ENCODE results near the gene CUL7. TPM values are rescaled to one million over a fixed set of nuclear protein-coding genes. Genes with fewer than 3 reads are reported as not detected.

The CUL7 gene
- total RNA-seq, 2 experiments from 2014 or later = 13.9 TPM

DNA sequence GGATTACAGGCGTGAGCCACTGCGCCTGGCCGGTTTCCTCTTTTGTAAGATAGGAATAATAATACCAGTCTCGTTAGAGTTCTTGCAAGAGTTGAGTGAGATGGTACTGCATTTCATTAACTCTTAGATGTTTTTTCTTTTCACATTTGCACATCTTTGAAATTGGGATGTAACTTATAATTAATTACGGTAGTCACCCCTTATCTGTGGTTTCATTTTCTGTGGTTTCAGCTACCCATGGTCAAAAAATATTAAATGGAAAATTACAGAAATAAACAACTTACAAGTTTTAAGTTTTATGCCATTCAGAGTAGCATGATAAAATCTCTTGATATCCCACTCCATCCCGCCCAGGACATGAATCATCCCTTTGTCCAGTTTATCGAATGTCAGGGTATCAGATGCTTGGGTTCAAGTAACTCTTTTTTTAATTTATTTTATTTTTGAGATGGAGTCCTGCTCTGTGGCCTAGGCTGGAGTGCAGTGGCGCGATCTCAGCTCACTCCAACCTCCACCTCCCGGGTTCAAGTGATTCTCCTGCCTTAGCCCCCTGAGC, 37.9 kb upstream of the CUL7 start:
- Mint-ChIP-seq H3K27me3 (no peaks in the 10 kb centered on the region), H3K4me3 (no peak overlapping the region), H3K27ac (no peak overlapping the region), H3K36me3 (ENCODE audit: low read depth) (no peaks in the 10 kb centered on the region), H3K9me3 (no peaks in the 10 kb centered on the region), H3K4me1 (ENCODE audit: low read depth) (peaks cover 2% of the 10 kb centered on the region)
- POLR2A ChIA-PET = no interaction called here
- no peak for DNase-seq
- TF ChIP-seq, protein P1, sequence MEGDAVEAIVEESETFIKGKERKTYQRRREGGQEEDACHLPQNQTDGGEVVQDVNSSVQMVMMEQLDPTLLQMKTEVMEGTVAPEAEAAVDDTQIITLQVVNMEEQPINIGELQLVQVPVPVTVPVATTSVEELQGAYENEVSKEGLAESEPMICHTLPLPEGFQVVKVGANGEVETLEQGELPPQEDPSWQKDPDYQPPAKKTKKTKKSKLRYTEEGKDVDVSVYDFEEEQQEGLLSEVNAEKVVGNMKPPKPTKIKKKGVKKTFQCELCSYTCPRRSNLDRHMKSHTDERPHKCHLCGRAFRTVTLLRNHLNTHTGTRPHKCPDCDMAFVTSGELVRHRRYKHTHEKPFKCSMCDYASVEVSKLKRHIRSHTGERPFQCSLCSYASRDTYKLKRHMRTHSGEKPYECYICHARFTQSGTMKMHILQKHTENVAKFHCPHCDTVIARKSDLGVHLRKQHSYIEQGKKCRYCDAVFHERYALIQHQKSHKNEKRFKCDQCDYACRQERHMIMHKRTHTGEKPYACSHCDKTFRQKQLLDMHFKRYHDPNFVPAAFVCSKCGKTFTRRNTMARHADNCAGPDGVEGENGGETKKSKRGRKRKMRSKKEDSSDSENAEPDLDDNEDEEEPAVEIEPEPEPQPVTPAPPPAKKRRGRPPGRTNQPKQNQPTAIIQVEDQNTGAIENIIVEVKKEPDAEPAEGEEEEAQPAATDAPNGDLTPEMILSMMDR (IDR thresholded peaks at IDR 0.05) = no peak
- CTCF ChIA-PET = interaction anchor here (0.6 to 0.9 kb wide), 2 partner anchors 52 to 307 kb away, joined by 4 to 5 read pairs; no protein-coding TSS in a partner anchor
- no peak for ATAC-seq
- intact Hi-C loops (cut with micrococcal nuclease) = no loop called here

GRCh38 chr6:43091020-43091419, 37.4 kb upstream of the CUL7 start:
- H3K4me1 Mint-ChIP-seq (ENCODE audit: low read depth) = peaks cover 6% of the 10 kb centered on the region
- H3K27me3 Mint-ChIP-seq = no peaks in the 10 kb centered on the region
- ChIA-PET CTCF (no interaction called here), POLR2A (interaction anchor here (1.0 kb wide), 1 partner anchor 130 kb away, joined by 3 read pairs; no protein-coding TSS in a partner anchor)
- no peak overlapping the region for H3K4me3 Mint-ChIP-seq
- no peaks in the 10 kb centered on the region for H3K9me3 Mint-ChIP-seq
- intact Hi-C loops (cut with micrococcal nuclease) = no loop called here
- no peaks in the 10 kb centered on the region for H3K36me3 Mint-ChIP-seq (ENCODE audit: low read depth)
- DNase-seq (no peak), ATAC-seq (no peak)
- TF ChIP-seq, protein P1 (IDR thresholded peaks at IDR 0.05) = no peak
- H3K27ac Mint-ChIP-seq = no peak overlapping the region

DNA sequence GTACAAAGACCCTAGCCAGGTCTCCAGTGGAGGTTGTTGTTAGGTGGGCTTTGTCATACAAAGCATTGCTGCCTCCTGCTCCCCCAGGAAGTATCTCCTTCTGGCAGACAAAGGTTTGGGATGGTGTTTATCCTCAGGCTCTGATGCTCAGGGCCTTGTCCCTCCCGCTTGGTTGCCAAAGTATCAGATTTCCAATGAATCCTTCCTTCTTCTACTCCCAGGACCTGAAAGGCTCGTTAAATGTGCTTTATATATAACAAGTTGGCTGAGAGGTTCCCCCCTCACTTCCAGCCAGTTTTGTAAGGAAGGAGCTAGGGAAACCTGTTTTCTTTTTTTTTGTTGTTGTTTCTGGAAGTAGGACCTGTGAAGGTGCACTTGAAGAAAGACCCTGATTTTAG, 36.9 kb upstream of the CUL7 start:
- Mint-ChIP-seq H3K9me3 (no peaks in the 10 kb centered on the region), H3K4me1 (ENCODE audit: low read depth) (peaks cover 8% of the 10 kb centered on the region), H3K4me3 (no peak overlapping the region), H3K36me3 (ENCODE audit: low read depth) (no peaks in the 10 kb centered on the region), H3K27ac (no peak overlapping the region), H3K27me3 (no peaks in the 10 kb centered on the region)
- ChIA-PET POLR2A (interaction anchor here (1.0 kb wide), 1 partner anchor 130 kb away, joined by 3 read pairs; no protein-coding TSS in a partner anchor), CTCF (interaction anchor here (0.7 kb wide), 1 partner anchor 53 kb away, joined by 3 read pairs; no protein-coding TSS in a partner anchor)
- DNase-seq = no peak
- TF ChIP-seq, protein P1 (IDR thresholded peaks at IDR 0.05) = no peak
- no peak for ATAC-seq
- intact Hi-C loops (cut with micrococcal nuclease) = no loop called here

DNA sequence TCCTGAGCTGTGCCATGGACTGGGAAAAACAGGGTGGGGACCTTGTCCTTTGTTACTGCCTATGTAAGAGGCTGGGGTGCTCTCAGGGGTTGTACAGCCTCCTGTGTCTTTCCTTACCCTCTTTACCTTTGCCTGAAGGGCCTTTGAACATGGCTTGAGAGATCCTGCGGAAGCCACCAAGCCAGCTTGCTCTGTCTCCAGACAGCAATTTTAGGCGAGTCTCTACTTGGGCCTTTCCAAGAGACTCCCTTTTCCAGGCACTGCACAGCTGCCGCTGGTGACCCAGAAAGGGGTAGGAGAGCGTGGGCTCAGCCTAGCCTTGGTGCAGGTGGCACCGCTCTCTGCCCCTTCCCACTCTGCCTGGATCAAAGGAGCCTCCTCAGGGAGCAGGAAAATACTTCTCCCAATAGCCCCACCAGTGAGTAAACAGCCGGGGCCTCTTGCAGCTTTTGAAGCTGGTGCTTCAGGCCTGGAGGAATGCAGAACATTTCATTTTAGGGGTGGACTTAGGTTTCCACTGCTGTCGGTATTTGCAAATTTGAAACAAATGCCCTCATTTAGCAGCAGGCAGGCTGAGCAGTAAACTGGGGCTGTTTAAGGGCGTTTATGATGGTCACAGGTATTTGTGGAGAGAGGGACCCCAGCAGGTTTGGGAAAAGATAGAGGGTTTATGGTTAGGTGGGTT, 36.4 kb upstream of the CUL7 start:
- Mint-ChIP-seq H3K4me3 (no peak overlapping the region), H3K27me3 (no peaks in the 10 kb centered on the region), H3K4me1 (ENCODE audit: low read depth) (peaks cover 8% of the 10 kb centered on the region), H3K36me3 (ENCODE audit: low read depth) (no peaks in the 10 kb centered on the region), H3K27ac (no peak overlapping the region), H3K9me3 (no peaks in the 10 kb centered on the region)
- DNase-seq (no peak), ATAC-seq (no peak)
- ChIA-PET CTCF (interaction anchor here (0.7 kb wide), 1 partner anchor 53 kb away, joined by 3 read pairs; no protein-coding TSS in a partner anchor), POLR2A (interaction anchor here (1.0 kb wide), 1 partner anchor 131 kb away, joined by 3 read pairs; no protein-coding TSS in a partner anchor)
- intact Hi-C loops (cut with micrococcal nuclease) = no loop called here
- TF ChIP-seq, protein P1 (IDR thresholded peaks at IDR 0.05) = no peak

DNA sequence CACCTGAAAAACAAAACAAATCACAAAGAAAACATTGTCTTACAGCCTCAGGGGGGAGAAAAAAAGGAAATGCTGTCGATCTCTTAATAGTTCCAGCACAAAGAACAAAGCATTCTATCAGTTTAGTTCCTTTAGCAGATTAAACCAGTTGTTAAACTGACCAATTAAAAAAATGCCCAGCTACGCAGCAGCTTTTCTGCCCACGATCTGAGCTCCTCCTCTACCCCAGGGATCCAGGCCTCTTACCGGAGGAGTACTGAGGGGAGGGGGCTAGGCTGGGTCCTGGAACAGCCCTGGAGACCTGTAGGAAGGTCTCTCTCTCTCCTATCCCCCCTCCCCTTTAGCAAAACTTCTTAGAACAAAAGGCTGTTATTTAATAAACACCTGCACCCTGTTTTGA, 35.8 kb upstream of the CUL7 start:
- ChIA-PET POLR2A (interaction anchor here (0.6 to 0.7 kb wide), 2 partner anchors 85 to 236 kb away, joined by 3 read pairs; no protein-coding TSS in a partner anchor), CTCF (interaction anchor here (1.4 kb wide), 1 partner anchor 10 kb away, joined by 3 read pairs; no protein-coding TSS in a partner anchor)
- Mint-ChIP-seq H3K9me3 (no peaks in the 10 kb centered on the region), H3K4me3 (no peak overlapping the region), H3K27me3 (peaks cover 1% of the 10 kb centered on the region), H3K4me1 (ENCODE audit: low read depth) (peaks cover 8% of the 10 kb centered on the region), H3K27ac (no peak overlapping the region), H3K36me3 (ENCODE audit: low read depth) (no peaks in the 10 kb centered on the region)
- intact Hi-C loops (cut with micrococcal nuclease) = no loop called here
- ATAC-seq (no peak), DNase-seq (no peak)
- TF ChIP-seq, protein P1 (IDR thresholded peaks at IDR 0.05) = no peak

Measured in activated CD8-positive, alpha-beta T cell treated with anti-CD3 and anti-CD28 coated beads for 36 hours (primary cell).